Hippocampal formation (tissue), 2 donors: ENCODE measurements around the gene SAP30L.

Experiments
- DNase-seq, 2 donors: peaks; one replicate each; lab custom pipeline; 2025; lab: John Stamatoyannopoulos, UW

Gene SAP30L

DNA sequence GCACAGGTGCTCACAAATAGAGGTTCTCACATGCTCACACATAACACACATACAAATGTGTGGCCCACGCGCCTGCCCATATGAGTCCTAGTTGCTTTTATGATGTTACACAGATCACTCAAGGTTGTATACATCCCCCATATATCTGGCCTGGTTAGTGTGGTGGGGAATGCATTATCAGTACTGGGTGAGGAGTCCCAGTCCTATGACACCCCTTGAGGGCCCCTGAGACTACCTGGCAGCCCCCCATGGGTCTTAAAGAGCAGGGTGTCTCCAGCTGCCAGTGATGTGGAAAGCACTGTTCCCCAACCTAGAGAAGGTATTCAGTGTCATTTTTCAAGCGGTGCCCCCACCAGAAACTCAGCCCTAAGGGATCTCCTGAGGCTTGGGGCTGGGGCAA lies 35.0 kb downstream of the SAP30L start:
- DNase-seq, result no peak

DNA sequence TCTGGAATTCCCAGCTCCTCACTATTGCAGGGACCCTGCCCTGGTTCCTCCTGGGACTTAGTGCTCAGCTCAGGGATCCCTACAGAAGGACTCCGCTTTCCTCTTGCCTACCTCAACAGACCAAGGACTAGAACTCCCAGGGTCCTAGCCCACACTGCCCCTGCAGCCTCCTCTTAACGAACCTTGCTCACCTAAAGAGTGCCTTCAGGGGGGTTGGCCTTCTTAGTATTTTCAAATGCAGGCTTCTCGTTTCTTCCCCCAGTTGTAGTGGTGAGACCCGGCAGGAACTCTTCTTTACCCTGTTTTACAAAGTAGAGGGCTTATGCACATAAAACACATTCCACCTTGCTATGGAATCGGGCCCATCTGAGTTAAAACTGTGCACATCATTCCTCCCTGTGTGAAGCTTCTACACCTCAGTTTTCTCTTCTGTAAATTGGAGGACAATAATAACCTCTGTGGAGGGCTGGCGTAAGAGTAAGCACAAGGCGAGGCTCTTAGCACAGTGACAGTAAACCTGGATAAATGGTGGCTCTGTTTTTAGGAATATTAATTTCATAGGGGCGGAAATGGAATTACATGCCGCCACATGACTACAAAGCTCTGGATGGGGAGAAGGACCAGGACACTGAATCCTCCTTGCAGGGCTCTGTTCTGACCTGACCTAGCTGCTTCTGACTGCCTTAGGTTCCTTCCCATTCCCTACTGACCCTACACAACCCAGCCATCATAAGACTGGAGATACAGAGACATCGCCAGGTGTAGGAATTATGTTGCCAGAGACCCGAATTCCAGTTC lies 36.0 kb downstream of the SAP30L start:
- DNase-seq, result no peak

DNA sequence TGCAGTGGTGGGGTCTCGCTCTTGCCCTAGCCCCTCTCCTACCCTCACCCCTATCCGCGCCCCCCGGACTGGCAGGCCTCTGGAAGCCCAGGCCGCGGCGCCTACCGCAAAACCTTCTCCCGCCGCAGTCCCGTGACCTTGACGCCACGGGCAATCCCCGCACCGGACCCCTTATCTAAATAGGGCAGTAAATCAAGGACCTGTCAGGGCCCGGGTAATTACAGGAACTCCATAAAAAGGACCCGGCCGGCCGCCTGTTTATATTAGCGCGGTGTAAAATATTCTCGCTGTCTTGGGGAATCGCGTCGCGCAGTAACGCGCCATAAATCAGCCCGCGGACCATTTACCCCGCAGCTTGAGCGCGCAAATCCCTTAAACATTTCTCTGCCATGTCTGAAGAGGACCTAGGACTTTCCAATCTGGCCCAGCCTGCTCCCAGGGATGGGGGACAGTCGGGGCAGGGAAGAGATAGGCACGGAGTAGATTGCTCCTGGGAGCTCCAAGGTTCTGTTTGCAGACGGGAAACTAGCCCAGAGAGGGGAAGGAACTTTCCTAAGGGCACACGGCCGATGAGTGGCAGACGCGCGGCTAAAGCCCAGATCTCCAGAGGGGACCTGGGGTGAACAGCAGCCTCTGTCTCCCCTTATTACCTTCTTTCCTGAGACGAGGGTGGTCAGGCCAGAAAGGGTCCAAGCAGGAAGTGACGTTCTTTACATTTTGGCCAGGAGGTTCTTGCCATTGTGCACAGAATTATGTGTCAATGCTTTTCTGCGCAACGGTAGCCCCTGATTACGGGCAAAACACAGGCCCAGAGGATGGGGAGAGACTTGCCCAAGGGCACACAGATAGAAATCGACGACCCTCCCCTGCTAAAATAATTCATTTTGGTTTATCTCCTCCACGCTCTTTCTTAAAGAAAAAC lies 37.0 kb downstream of the SAP30L start:
- no peak for DNase-seq

DNA sequence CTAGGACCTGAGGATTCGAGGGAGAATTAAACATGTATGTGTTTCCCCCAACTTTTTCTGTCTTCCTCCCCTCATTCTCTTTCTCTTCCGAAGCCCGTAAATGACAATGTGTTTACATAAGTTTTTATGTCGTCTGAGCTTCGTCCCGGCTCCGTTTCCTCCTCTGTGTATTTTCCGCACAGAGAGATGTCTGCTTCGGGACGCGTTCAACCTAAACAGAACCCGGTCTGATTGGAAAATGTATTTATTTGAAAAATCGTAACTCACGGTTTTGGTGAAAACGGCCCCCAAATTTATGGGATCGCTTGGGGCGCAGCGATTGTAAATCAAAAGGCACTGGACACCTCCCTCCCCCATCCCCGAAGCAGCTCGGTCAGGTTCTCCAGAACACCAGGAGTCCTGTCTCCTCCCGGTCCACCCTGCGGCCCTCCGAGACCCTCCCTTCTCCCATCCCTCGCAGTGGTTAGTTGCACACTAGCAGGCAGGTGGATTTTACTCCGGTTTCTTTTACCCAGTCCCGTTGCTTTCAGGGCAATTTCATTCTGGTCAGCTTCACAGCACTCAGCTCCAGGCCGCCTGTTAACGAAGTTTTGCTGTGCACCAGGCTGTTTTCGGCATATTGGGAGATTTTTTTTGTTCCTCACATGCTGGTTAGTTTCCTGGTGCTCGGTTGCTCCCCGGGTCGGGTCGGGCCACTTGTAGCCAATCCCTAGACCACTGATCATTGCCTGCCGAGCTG lies 38.0 kb downstream of the SAP30L start:
- no peak for DNase-seq

DNA sequence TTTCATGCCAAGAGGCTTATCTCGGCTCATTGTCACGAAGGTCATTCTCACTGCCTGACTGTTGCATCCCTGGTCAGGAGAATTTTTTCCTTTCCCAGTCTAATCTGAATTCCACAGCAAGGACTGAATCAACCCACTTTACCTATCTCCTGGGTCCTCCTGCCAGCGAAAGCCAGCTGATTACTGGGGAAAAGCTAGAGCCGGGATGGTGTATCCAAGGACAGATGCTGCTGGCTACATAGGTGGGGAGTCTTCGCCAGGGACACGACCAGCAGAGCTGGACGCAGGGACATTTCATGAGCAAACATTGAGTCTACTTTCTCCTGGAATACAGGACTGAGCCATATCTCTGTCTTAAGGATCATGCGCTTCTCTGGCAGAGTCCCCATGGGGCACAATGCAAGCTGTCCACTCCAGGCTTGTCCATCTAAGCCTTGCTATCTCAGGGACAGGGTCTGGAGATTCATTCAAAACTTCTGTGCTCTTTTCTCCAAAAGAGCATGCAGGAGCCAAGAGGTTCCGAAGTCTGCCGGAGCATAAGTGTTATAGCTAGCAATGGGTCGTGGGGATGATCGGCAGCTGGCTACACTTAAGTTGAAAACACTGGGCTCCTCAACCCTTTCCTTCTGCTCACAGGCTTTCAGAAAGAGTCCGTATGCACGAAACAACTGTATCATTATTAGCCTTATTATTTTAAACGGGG lies 38.7 kb downstream of the SAP30L start:
- no peak for DNase-seq

DNA sequence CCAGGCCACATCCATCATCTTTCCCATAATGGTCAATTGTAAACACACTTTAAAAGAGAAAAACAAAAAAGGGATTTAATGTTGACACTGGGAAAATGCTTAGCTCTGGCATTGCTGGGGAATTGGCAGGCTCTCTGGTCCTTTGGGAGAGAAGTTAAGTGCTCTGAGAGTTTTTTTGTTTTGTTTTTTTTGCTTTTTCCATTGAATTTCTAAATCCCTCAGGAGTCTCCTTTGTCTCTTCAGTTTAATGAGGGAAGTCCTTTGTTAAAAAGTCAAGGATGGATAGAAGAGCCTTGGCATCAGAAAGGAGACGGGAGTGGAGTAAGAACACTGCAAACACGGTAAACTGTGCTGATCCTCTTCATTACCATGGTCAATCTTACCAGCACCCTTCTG lies 39.3 kb downstream of the SAP30L start:
- DNase-seq, result no peak

DNA sequence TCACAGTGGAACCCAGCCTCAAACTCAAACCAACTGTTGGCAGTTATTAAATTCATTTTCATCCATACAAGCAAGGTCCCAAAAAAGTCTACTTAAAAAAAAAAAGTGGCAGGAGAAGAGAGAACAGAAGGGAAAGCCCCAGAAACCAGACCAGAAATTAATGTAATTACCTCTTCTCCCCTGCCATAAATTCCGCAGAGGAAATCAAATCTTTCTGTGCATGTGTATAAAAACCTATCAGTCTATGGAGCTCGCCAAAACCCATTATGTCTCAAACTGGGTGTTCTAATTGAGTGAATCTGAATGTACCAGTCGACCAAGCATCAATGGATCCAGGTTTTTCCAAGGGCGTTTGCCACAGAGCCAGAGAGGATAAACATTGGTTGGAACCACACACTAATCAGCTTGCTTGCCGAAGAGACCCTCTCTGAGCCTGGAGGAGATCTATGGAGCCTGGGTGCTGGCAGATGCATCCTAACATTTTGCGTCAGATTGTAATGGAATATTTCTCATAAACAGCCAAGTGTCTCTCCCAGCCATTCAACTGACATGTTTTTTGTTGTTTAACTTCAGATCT lies 40.1 kb downstream of the SAP30L start:
- no peak for DNase-seq

DNA sequence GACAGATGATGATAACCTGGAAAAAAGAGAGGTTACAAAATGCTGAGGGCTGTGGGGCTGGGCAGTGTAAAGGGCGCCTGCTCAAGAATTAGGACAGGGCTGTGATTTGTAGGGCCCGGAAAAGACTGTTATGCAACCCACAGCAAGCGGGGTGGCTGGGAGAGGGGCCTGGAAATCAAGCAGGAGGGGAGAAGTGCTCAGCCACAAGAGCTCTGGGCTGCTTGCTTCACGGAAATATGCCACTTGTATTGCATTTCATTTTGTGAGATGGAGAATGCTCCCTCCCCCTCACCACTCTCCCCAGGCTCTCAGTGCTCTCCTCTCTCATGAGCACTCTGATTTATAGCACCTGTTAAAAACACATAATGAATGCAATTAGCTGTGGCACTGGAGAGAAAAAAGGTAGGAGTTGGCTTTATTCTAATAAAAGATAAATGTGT lies 40.6 kb downstream of the SAP30L start:
- no peak for DNase-seq

DNA sequence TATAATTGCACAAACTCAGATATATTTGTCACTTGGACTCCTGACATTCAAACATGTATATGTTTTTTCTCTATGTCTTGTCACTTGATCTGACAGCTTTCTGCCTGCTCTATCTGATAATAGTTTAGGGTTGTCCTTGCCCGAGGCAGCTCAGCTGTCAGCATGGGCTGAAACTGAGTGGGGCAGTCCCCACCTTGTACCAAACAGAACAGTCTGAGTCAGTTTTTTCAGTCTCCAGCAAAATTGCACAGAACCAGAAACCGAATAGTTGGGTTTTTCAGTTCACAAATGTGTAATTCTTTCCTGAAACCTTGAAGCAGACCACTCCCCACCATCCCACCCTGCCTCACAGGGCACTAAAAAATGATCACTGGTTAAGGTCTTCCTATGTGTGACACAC lies 41.7 kb downstream of the SAP30L start:
- DNase-seq, result no peak

DNA sequence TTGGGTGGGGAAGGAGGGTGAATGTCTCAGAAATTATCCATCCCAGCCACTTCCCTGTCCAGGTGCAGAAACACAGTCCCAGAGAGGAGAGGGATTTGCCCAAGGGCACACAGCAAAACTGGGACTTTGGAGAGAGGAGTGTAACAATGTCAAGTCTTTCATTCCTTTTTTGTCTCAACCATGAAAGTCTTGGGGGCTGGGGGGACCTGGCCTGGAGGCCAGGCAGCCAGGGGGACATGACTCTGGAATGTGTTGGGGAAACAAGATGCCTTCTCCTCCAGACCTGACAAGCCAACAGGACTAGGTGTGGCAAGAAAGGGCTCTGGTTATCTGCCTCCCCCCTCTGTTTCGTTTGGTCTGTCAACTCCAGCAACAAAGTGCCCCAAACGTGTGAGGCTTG lies 46.1 kb downstream of the SAP30L start:
- no peak for DNase-seq

DNA sequence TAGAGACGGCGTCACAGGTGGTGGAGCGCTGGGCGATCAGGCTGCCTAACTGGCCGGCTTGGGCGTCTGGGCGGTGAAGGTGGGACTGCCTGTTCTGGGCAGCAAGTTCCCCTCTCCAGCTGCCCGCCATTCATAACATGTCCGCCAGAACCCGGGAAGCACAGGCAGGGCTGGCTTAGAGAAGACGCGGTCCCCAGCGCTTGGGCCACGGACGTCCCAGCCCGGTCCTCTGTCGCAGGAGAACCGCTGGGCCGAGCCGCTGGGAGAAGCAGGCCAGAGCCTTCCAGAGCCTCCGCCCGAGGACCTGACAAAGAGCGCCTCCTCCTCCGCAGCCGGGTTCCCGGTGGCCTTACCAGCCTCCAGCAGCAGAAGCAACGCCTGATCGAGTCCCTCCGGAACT lies 47.5 kb downstream of the SAP30L start:
- no peak for DNase-seq

DNA sequence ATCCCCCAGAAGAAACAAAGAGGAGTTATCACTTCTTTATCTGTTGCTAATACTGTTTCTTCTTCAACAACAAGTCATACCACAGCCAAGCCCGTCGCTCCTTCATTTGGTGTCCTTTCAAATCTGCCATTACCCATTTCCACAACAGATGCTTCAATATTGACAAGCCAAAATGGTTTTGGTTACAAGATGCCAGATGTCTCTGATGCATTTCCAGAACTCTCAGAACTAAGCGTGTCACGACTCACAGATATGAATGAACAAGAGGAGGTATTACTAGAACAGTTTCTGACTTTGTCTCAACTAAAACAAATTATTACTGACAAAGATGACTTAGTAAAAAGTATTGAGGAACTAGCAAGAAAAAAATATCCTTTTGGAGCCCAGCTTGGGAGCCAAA lies 48.2 kb downstream of the SAP30L start:
- no peak for DNase-seq

DNA sequence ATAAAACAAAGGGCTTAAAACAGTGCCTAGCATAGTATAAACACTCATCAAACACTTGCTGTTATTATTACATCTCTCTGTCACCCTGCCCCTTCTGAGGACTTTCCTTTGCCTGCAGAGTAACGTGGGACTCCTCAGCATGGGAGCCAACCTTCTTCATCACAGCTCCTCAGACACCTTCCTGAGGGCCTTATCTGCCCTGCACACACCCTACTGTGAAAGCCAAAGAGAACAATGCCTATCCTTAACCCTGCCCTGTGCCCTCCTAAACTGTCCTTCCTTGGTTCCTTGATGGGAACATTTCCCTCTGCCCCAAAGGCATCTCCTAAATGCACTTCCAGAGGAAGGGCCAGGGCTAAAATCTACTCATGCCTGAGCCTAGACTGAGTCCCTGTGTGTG lies 52.8 kb downstream of the SAP30L start:
- DNase-seq, result no peak

DNA sequence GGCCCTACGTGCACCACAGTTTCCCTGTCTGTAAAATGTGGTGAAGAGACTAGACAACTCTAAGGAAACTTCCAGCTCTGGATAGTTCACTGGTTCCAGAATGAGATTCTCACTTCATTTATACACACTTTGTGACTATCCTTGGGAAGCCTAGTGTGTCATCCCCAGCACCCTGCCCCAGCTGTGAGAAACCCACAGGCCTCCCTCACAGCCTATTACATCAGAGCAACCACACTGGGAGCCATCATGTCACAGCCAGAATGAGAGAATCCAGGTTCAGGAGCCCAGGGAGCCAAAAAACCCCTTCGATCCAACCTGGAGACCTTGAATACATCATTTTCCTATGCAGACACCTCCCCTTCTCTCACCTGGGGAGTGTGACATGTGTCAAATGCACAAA lies 53.2 kb downstream of the SAP30L start:
- DNase-seq, result no peak

DNA sequence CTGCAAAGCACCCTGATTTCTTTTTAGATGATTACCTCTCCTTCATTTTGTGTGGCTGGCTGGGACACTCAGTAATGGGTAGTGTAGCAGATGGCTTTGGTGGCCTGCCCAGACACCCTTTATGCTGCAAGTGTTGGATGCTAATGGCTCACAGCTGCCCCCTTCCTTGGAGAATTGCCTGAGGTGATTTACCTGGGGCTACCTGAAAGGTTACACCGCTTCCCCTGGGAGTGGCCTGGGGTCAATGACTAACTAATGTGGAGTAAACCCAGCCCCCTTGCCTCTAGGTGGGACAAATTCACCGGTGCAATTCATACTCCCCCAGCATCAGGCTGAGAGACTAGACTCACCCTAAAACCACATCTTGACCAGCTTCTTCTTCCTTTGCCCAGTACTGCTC lies 55.8 kb downstream of the SAP30L start:
- DNase-seq, result no peak

DNA sequence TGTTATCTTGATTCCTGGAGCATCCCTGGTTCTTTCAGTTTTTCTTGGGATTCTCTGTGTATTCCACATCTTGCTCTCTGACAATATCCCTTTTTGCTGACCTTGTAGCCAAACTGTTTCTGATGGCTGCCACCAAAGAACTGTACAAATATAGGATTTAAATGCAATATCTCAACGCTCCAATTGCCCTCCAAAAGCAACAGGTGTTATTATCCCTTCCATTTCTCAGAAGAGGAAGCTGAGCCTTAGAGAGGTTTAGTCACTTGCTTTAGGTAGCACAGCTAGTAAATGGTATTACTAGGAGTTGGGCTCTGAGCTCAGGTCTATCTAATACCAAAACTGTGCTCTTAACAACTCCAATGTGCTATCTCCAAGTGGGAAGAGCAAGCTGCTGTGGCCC lies 56.4 kb downstream of the SAP30L start:
- no peak for DNase-seq

DNA sequence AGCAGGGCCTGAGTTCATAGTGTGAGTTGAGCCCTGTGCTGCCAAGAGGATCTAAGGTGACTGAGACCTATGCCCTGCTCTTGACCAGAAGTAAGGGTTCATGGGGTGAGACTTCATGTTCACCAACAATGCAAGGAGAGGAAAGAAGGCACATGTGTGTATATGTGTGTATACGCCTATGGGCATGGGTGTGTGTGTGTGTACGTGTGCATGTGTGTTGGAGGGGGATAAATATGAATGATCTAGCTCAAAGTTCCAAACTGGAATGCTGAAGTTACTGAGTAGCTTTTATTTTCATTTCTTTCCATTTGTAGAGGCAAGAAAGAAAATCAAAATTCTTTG lies 57.9 kb downstream of the SAP30L start:
- DNase-seq, result no peak

DNA sequence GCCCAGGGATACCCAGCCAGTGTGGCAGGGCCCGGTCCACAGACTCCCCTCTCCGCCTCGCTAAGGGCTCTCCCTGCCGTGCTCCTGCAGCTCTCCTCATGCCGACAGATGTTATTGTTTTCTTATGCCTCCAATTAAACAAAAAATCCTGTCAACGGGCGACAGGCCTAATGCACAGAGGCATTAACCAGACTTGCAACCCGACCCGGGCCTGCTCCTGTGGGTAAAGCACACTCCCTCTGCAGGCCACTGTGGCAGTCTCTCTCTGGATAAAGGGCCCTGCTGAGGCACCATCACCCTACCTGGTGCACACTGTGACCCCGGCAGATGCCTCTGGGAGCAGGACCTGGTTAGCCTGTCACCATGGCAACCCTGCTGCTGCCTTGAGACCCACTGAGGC lies 59.8 kb downstream of the SAP30L start:
- DNase-seq, result no peak

DNA sequence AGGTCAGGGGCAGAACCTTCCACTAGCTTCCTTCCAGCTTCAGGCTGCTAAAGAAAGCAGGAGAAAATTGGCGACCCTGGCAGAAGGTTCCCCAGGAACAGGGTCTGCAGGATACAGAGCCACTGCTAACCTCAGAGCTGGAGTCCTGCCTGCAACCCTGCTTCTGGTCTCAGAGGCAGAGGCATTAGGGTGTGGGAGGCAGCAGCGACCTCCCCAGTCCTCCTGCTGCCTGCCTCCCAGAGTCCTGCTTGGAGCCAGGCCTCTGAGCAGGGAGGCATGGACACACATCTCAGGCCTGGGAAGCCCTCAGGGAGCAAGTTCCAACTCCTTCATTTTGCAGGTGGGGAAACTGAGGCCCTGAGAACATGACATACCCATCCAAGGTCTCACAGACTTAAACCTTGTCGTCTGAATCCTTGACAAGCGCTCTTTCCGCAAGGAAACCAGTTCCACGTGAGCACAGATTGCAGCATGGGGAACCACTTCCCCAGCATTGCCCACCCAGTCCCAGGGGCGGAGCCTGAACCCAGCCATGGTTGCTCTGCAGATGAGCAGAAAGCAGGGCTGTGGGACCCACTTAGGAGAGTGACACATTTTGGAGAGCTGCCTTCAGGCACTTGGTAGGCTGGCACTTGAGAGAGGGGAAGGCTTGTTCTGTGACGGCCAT lies 60.4 kb downstream of the SAP30L start:
- DNase-seq, result no peak

DNA sequence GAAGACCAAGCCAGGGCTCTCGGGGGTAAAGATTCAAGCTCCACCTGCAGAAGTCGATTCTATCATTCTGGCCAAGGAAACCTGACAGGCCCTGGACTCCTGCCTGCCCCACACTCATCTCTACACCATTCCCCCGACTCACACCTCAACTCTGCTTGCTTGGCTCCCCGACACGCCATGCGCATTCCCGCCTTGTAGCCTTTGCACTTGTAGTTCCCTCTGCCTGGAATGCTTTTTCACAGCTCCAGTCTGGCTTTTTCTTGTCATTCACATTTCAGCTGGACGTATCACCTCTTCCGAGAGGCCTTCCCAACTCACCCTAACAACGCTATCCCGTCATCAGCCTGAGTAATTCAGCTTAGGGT lies 60.9 kb downstream of the SAP30L start:
- no peak for DNase-seq

DNA sequence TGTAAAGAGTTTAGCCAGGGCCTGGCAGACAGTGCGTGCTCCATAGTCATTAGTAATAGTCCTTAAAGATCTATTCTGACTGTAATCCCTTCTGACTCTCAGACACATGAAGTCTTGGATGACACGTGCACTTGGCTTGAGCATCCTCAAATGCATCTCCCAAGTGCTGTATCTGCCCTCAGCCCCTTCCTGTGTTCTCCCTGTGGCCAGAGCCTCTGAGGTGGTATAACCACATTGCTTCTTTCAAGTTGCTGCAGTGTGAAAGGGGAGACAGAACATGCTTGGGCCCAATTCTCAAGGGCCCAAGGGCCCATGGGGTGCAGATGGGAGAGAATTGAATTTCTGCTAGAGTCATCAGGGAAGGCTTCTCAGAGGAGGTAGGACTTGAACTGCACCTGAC lies 62.3 kb downstream of the SAP30L start:
- DNase-seq, result no peak
